CD14-positive monocyte (primary cell): ENCODE results near the gene NRXN3. TPM values are rescaled to one million over a fixed set of nuclear protein-coding genes. Genes with fewer than 3 reads are reported as not detected.

Source experiments
- DNase-seq, 3 donors: peaks; one replicate each; pipeline ENCODE4 v3.0.0-alpha.2; 2011 to 2022
- H2AFZ ChIP-seq: 2 replicates; pipeline ENCODE4 v1.6.0; 2012; ENCODE audit warnings: mild to moderate bottlenecking, low read depth, low read length, inconsistent platforms; ENCODE audit not compliant: insufficient read depth, poor library complexity, severe bottlenecking
- H3K27ac ChIP-seq, 2 donors: 1 replicate in 1 of 2; 2 replicates in 1 of 2; pipeline ENCODE4 v1.5.1; 2012 to 2013; ENCODE audit warnings: low read length in 2 of 2, control low read depth in 1 of 2, inconsistent platforms in 1 of 2, low read depth in 1 of 2, mild to moderate bottlenecking in 1 of 2
- H3K27me3 ChIP-seq, 2 donors: one replicate each; pipeline versions ENCODE4 v1.6.0 to v1.6.1; 2011 to 2013; ENCODE audit warnings: low read length in 2 of 2; ENCODE audit not compliant: control insufficient read depth in 2 of 2, insufficient read depth in 2 of 2
- H3K36me3 ChIP-seq, 2 donors: replicated peaks in 1 of 2; 1 replicate in 1 of 2; 2 replicates in 1 of 2; pipeline versions ENCODE4 v1.5.1 to v1.6.1; 2012 to 2013; ENCODE audit warnings: low read length in 2 of 2, control low read depth in 1 of 2, inconsistent platforms in 1 of 2, mild to moderate bottlenecking in 1 of 2; ENCODE audit not compliant: insufficient read depth in 2 of 2, control insufficient read depth in 1 of 2
- H3K4me1 ChIP-seq, 2 donors: 1 replicate in 1 of 2; 2 replicates in 1 of 2; pipeline versions ENCODE4 v1.5.1 to v1.6.1; 2012 to 2013; ENCODE audit warnings: low read length in 2 of 2, control low read depth in 1 of 2, inconsistent platforms in 1 of 2, mild to moderate bottlenecking in 1 of 2, moderate library complexity in 1 of 2; ENCODE audit not compliant: insufficient read depth in 2 of 2, control insufficient read depth in 1 of 2
- H3K4me2 ChIP-seq: replicated peaks from 2 replicates; pipeline ENCODE3; 2012; ENCODE audit warnings: low read length, moderate library complexity, mild to moderate bottlenecking; ENCODE audit not compliant: poor library complexity, severe bottlenecking; ENCODE audit errors: extremely low read depth
- H3K4me3 ChIP-seq, 3 experiments: fragments of 200-600 bp in 1 of 3; sonication (generic) in 1 of 3; replicated peaks in 1 of 3; 1 replicate in 2 of 3; 2 replicates in 1 of 3; pipeline ENCODE4 v1.5.1; 2011 to 2013; ENCODE audit warnings: low read length in 3 of 3, mild to moderate bottlenecking in 3 of 3, control low read depth in 2 of 3, low read depth in 2 of 3, inconsistent platforms in 1 of 3, moderate library complexity in 1 of 3
- H3K79me2 ChIP-seq: 2 replicates; pipeline ENCODE4 v1.6.0; 2012; ENCODE audit warnings: mild to moderate bottlenecking, control low read depth, inconsistent platforms, low read length, moderate library complexity; ENCODE audit not compliant: insufficient read depth
- H3K9ac ChIP-seq: 2 replicates; pipeline ENCODE4 v1.6.0; 2017; ENCODE audit warnings: low read length, mild to moderate bottlenecking; ENCODE audit not compliant: insufficient read depth, poor library complexity, severe bottlenecking
- H3K9me3 ChIP-seq, 2 donors: replicated peaks in 1 of 2; 1 replicate in 1 of 2; 2 replicates in 1 of 2; pipeline versions ENCODE4 v1.5.1 to v1.6.1; 2012 to 2013; ENCODE audit warnings: low read length in 2 of 2, control low read depth in 1 of 2; ENCODE audit not compliant: control insufficient read depth in 1 of 2, insufficient read depth in 1 of 2
- H4K20me1 ChIP-seq: 2 replicates; pipeline ENCODE4 v1.6.0; 2012; ENCODE audit warnings: mild to moderate bottlenecking, low read length, control low read depth, moderate library complexity; ENCODE audit not compliant: insufficient read depth
- H3K27ac Mint-ChIP-seq, 7 donors: one replicate each; pipeline ENCODE4 v1.8.0; 2020; ENCODE audit warnings: mild to moderate bottlenecking in 7 of 7, mixed read lengths in 7 of 7, moderate library complexity in 6 of 7, inconsistent platforms in 2 of 7
- H3K27me3 Mint-ChIP-seq, 3 donors: one replicate each; pipeline ENCODE4 v1.8.0; 2021 to 2022; ENCODE audit warnings: low read depth in 3 of 3, mild to moderate bottlenecking in 3 of 3, mixed read lengths in 3 of 3, moderate library complexity in 3 of 3, inconsistent platforms in 1 of 3
- H3K36me3 Mint-ChIP-seq, 2 donors: one replicate each; pipeline ENCODE4 v1.8.0; 2020; ENCODE audit warnings: mixed read lengths in 2 of 2, inconsistent platforms in 1 of 2, mild to moderate bottlenecking in 1 of 2
- H3K4me1 Mint-ChIP-seq: one replicate; pipeline ENCODE4 v1.8.0; 2020; ENCODE audit warnings: mild to moderate bottlenecking, mixed read lengths
- H3K4me3 Mint-ChIP-seq, 2 donors: one replicate each; pipeline ENCODE4 v1.8.0; 2020; ENCODE audit warnings: mild to moderate bottlenecking in 2 of 2, mixed read lengths in 2 of 2, moderate library complexity in 1 of 2
- H3K9me3 Mint-ChIP-seq, 7 donors: one replicate each; pipeline ENCODE4 v1.8.0; 2020 to 2022; ENCODE audit warnings: mixed read lengths in 7 of 7, mild to moderate bottlenecking in 6 of 7, moderate library complexity in 6 of 7, inconsistent platforms in 2 of 7
- CTCF ChIP-seq: fragments of 200-600 bp; IDR thresholded peaks from one replicate; pipeline ENCODE4 v1.8.0; 2022; ENCODE audit warnings: antibody characterized with exemption, mild to moderate bottlenecking
- WGBS: methylation state at CpG from one replicate; pipeline ENCODE4 v1.1.5; 2013; ENCODE audit warnings: missing lambda C conversion rate; ENCODE audit not compliant: insufficient coverage; 5-methylcytosine and 5-hydroxymethylcytosine counted together
- intact Hi-C, 2 donors: fragments of 100-400 bp; cut with micrococcal nuclease; formaldehyde crosslinking; loops; one replicate each; pipeline versions ENCODE4 v1.15.0 to v1.15.1; 2023
- polyA plus RNA-seq, 3 donors: library from polyadenylated mRNA; depleted of rRNA in 1 of 3; unstranded in 2 of 3; stranded (reverse) in 1 of 3; fragments of 300-500 nt in 2 of 3; fragments of >200 nt in 1 of 3; fragmentation: Illumina TruSeq in 2 of 3; gene quantifications; 1 replicate in 2 of 3; 2 replicates in 1 of 3; pipeline ENCODE4 v1.2.3, GENCODE V29; 2012 to 2021

The NRXN3 gene
- polyA plus RNA-seq, 3 donors = not detected

DNA sequence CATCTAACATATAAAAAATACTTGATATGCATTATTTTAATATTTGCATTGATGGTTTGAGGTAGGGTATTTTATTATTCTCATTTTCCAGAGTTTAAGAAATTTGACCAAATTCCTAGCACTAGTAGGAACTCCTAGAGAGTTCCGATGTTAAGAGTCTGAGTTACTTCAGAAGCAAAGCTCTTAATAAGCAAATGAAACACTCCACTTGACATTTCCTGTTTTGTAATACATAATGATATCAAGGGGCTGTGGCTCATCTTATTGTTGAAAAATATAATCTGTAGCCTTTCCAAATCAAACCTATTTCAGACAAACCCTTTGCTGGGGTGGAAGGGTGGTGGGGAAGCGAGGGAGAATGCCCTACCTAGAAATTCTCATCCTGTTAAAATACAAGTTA lies 1685.6 kb downstream of the NRXN3 start:
- Mint-ChIP-seq H3K27me3 (peaks cover 0 to 3% (median 2%) of the 10 kb centered on the region in 3 donors), H3K36me3 (no peaks in the 10 kb centered on the region), H3K27ac (no peak overlapping the region), H3K4me1 (no peaks in the 10 kb centered on the region), H3K4me3 (no peak overlapping the region), H3K9me3 (peaks cover 0 to 1% (median 0%) of the 10 kb centered on the region in 7 donors)
- Histone ChIP-seq H3K36me3 (no peaks in the 10 kb centered on the region), H3K27ac (no peak overlapping the region), H3K4me3 (no peak overlapping the region), H2AFZ (no peak overlapping the region), H3K4me2 (no peak overlapping the region), H4K20me1 (no peaks in the 10 kb centered on the region), H3K9ac (no peak overlapping the region), H3K27me3 (no peaks in the 10 kb centered on the region), H3K9me3 (no peaks in the 10 kb centered on the region), H3K79me2 (no peaks in the 10 kb centered on the region), H3K4me1 (no peaks in the 10 kb centered on the region)
- WGBS = no CpG with 5 or more reads among the region's 2 CpGs
- intact Hi-C loops = no loop called here
- TF ChIP-seq CTCF = no peak
- no peak for DNase-seq

DNA sequence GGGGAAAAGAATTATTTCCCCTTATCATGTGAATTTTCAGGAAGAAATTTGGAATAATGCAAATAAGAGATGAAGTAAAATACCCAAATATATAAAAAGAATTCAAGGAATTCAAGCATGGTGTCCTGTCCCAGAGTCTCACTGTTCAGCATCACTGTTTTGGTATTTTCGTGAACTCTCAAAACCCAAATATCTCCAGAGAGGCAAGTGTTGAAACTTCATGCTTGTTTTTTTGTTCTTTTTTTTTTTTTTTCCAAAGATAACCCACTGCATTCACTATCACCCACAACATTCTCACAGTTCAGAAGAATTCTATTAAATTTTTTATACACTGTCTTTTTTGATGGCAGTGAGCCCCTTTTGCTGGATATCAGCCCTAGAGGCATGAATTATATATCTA lies 1686.2 kb downstream of the NRXN3 start:
- H3K4me3 Mint-ChIP-seq = no peak overlapping the region
- Histone ChIP-seq H4K20me1 (no peaks in the 10 kb centered on the region), H3K9ac (no peak overlapping the region), H3K9me3 (peaks cover 1 to 2% of the 10 kb centered on the region in 2 donors), H3K4me3 (no peak overlapping the region), H3K4me2 (no peak overlapping the region), H3K27ac (no peak overlapping the region), H2AFZ (no peak overlapping the region), H3K27me3 (no peaks in the 10 kb centered on the region), H3K79me2 (no peaks in the 10 kb centered on the region), H3K4me1 (no peaks in the 10 kb centered on the region), H3K36me3 (no peaks in the 10 kb centered on the region)
- H3K4me1 Mint-ChIP-seq = no peaks in the 10 kb centered on the region
- TF ChIP-seq CTCF = no peak
- WGBS = no CpG with 5 or more reads among the region's 1 CpG
- H3K9me3 Mint-ChIP-seq = peaks cover 0 to 2% (median under 1%) of the 10 kb centered on the region in 7 donors
- no peak overlapping the region for H3K27ac Mint-ChIP-seq
- H3K27me3 Mint-ChIP-seq = peaks cover 0 to 3% (median 2%) of the 10 kb centered on the region in 3 donors
- H3K36me3 Mint-ChIP-seq = no peaks in the 10 kb centered on the region
- intact Hi-C loops = no loop called here
- no peak for DNase-seq
